ENCODE data around the gene C14orf180. TPM values are rescaled to one million over a fixed set of nuclear protein-coding genes. Genes with fewer than 3 reads are reported as not detected.
A peak's percentile ranks its signal among the peaks of the same experiment; 100 is the strongest.

C14orf180 gene
- total and polyA plus RNA-seq, 2 donors (not counting 1 experiment from before 2014, with no cell fraction given), result not detected

GRCh38 chr14:104588066-104588857, 8.7 kb downstream of the C14orf180 start:
- Histone ChIP-seq H3K9me3 (ENCODE audit: control insufficient read depth, insufficient read depth, low read depth, low read length) (no peaks in the 10 kb centered on the region), H3K4me1 (ENCODE audit: control insufficient read depth, extremely low read depth, insufficient read depth, low read length) (no peaks in the 10 kb centered on the region), H3K4me2 (ENCODE audit: extremely low read depth, insufficient read depth, low read length) (no peak overlapping the region), H3K27me3 (ENCODE audit: control insufficient read depth, insufficient read depth, low read length) (no peaks in the 10 kb centered on the region), H3K27ac (ENCODE audit: insufficient read depth, low read length) (no peak overlapping the region), H2AFZ (ENCODE audit: low read length) (no peak overlapping the region), H3K79me2 (ENCODE audit: control insufficient read depth, insufficient read depth, low read length) (no peaks in the 10 kb centered on the region), H3K9ac (ENCODE audit: insufficient read depth, low read length) (no peak overlapping the region), H3K4me3 (replicated peaks in 1 of 4; ENCODE audit: control extremely low read depth in 1 of 4, insufficient read depth in 1 of 4, low read depth in 3 of 4, low read length in 4 of 4) (no peak overlapping the region), H3K36me3 (ENCODE audit: control insufficient read depth, insufficient read depth, low read length) (no peaks in the 10 kb centered on the region), H4K20me1 (ENCODE audit: control insufficient read depth, extremely low read depth, insufficient read depth, low read length) (no peaks in the 10 kb centered on the region)
- DNase-seq (ENCODE audit: low read depth in 2 of 2), result no peak
- TF ChIP-seq EZH2 (IDR thresholded peaks at IDR 0.05; ENCODE audit: low read length, missing control alignments), result no peak
- TF ChIP-seq, protein P1, sequence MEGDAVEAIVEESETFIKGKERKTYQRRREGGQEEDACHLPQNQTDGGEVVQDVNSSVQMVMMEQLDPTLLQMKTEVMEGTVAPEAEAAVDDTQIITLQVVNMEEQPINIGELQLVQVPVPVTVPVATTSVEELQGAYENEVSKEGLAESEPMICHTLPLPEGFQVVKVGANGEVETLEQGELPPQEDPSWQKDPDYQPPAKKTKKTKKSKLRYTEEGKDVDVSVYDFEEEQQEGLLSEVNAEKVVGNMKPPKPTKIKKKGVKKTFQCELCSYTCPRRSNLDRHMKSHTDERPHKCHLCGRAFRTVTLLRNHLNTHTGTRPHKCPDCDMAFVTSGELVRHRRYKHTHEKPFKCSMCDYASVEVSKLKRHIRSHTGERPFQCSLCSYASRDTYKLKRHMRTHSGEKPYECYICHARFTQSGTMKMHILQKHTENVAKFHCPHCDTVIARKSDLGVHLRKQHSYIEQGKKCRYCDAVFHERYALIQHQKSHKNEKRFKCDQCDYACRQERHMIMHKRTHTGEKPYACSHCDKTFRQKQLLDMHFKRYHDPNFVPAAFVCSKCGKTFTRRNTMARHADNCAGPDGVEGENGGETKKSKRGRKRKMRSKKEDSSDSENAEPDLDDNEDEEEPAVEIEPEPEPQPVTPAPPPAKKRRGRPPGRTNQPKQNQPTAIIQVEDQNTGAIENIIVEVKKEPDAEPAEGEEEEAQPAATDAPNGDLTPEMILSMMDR (conservative IDR thresholded peaks at IDR 0.05 in 1 of 2, IDR thresholded peaks at IDR 0.05 in 1 of 2; ENCODE audit: low read depth in 1 of 2, low read length in 2 of 2), result no peak

GRCh38 chr14:104589338-104590195, 10.0 kb downstream of the C14orf180 start:
- no peaks in the 10 kb centered on the region for H3K79me2 ChIP-seq (ENCODE audit: control insufficient read depth, insufficient read depth, low read length)
- no peaks in the 10 kb centered on the region for H3K36me3 ChIP-seq (ENCODE audit: control insufficient read depth, insufficient read depth, low read length)
- H3K4me1 ChIP-seq (ENCODE audit: control insufficient read depth, extremely low read depth, insufficient read depth, low read length), result no peaks in the 10 kb centered on the region
- H4K20me1 ChIP-seq (ENCODE audit: control insufficient read depth, extremely low read depth, insufficient read depth, low read length), result no peaks in the 10 kb centered on the region
- no peak overlapping the region for H3K9ac ChIP-seq (ENCODE audit: insufficient read depth, low read length)
- no peak overlapping the region for H2AFZ ChIP-seq (ENCODE audit: low read length)
- TF ChIP-seq EZH2 (IDR thresholded peaks at IDR 0.05; ENCODE audit: low read length, missing control alignments), result no peak
- TF ChIP-seq, protein P1 (conservative IDR thresholded peaks at IDR 0.05 in 1 of 2, IDR thresholded peaks at IDR 0.05 in 1 of 2; ENCODE audit: low read depth in 1 of 2, low read length in 2 of 2), result no peak
- H3K4me3 ChIP-seq (replicated peaks in 1 of 4; ENCODE audit: control extremely low read depth in 1 of 4, insufficient read depth in 1 of 4, low read depth in 3 of 4, low read length in 4 of 4), result no peak overlapping the region
- H3K27ac ChIP-seq (ENCODE audit: insufficient read depth, low read length), result no peak overlapping the region
- no peak overlapping the region for H3K4me2 ChIP-seq (ENCODE audit: extremely low read depth, insufficient read depth, low read length)
- H3K27me3 ChIP-seq (ENCODE audit: control insufficient read depth, insufficient read depth, low read length), result no peaks in the 10 kb centered on the region
- DNase-seq (ENCODE audit: low read depth in 2 of 2), result no peak
- no peaks in the 10 kb centered on the region for H3K9me3 ChIP-seq (ENCODE audit: control insufficient read depth, insufficient read depth, low read depth, low read length)

GRCh38 chr14:104590240-104590965, 10.8 kb downstream of the C14orf180 start:
- H4K20me1 ChIP-seq (ENCODE audit: control insufficient read depth, extremely low read depth, insufficient read depth, low read length), result no peaks in the 10 kb centered on the region
- peak overlapping the region; percentile 44 for H3K4me2 ChIP-seq (ENCODE audit: extremely low read depth, insufficient read depth, low read length)
- no peaks in the 10 kb centered on the region for H3K36me3 ChIP-seq (ENCODE audit: control insufficient read depth, insufficient read depth, low read length)
- H2AFZ ChIP-seq (ENCODE audit: low read length), result no peak overlapping the region
- TF ChIP-seq, protein P1 (conservative IDR thresholded peaks at IDR 0.05 in 1 of 2, IDR thresholded peaks at IDR 0.05 in 1 of 2; ENCODE audit: low read depth in 1 of 2, low read length in 2 of 2), result no peak
- TF ChIP-seq EZH2 (IDR thresholded peaks at IDR 0.05; ENCODE audit: low read length, missing control alignments), result no peak
- no peak overlapping the region for H3K4me3 ChIP-seq (replicated peaks in 1 of 4; ENCODE audit: control extremely low read depth in 1 of 4, insufficient read depth in 1 of 4, low read depth in 3 of 4, low read length in 4 of 4)
- DNase-seq (ENCODE audit: low read depth in 2 of 2), result no peak
- H3K79me2 ChIP-seq (ENCODE audit: control insufficient read depth, insufficient read depth, low read length), result no peaks in the 10 kb centered on the region
- H3K27ac ChIP-seq (ENCODE audit: insufficient read depth, low read length), result no peak overlapping the region
- no peaks in the 10 kb centered on the region for H3K9me3 ChIP-seq (ENCODE audit: control insufficient read depth, insufficient read depth, low read depth, low read length)
- H3K9ac ChIP-seq (ENCODE audit: insufficient read depth, low read length), result no peak overlapping the region
- H3K4me1 ChIP-seq (ENCODE audit: control insufficient read depth, extremely low read depth, insufficient read depth, low read length), result no peaks in the 10 kb centered on the region
- no peaks in the 10 kb centered on the region for H3K27me3 ChIP-seq (ENCODE audit: control insufficient read depth, insufficient read depth, low read length)
